IPS-11a (cell line): ENCODE results near the gene CTDSPL2.
"Not testable (repeated sequence)": the region's sequence is repeated elsewhere in the genome, so short reads cannot be mapped to it uniquely, and the experiment has no call there.

ENCODE experiments used
- H3K4me3 ChIP-seq: one replicate; pipeline ENCODE4 v1.5.1; 2013; ENCODE audit warnings: low read depth, low read length, control low read depth

The CTDSPL2 gene

GRCh38 chr15:44537735-44538240 is 110.4 kb downstream of the CTDSPL2 start:
- peak overlapping the region; percentile 88 for H3K4me3 ChIP-seq

GRCh38 chr15:44541282-44541958 is 114.0 kb downstream of the CTDSPL2 start:
- no peak overlapping the region for H3K4me3 ChIP-seq

GRCh38 chr15:44542596-44542995 is 115.2 kb downstream of the CTDSPL2 start:
- no peak overlapping the region for H3K4me3 ChIP-seq

- not testable (repeated sequence) for H3K4me3 ChIP-seq
Measured at GRCh38 chr15:44544745-44545144, 117.3 kb downstream of the CTDSPL2 start.

GRCh38 chr15:44545913-44546802 is 118.7 kb downstream of the CTDSPL2 start:
- H3K4me3 ChIP-seq, result no peak overlapping the region

GRCh38 chr15:44549152-44549551 is 121.7 kb downstream of the CTDSPL2 start:
- H3K4me3 ChIP-seq, result not testable (repeated sequence)

- no peak overlapping the region for H3K4me3 ChIP-seq
Measured at GRCh38 chr15:44550256-44550655, 122.8 kb downstream of the CTDSPL2 start.

- H3K4me3 ChIP-seq, result no peak overlapping the region
Measured at GRCh38 chr15:44550734-44551133, 123.3 kb downstream of the CTDSPL2 start.

- no peak overlapping the region for H3K4me3 ChIP-seq
Measured at GRCh38 chr15:44554934-44555723, 127.7 kb downstream of the CTDSPL2 start.

GRCh38 chr15:44560926-44561325 is 133.5 kb downstream of the CTDSPL2 start:
- H3K4me3 ChIP-seq, result not testable (repeated sequence)

- no peak overlapping the region for H3K4me3 ChIP-seq
Measured at GRCh38 chr15:44565387-44566154, 138.1 kb downstream of the CTDSPL2 start.

GRCh38 chr15:44566155-44566540 is 138.7 kb downstream of the CTDSPL2 start:
- no peak overlapping the region for H3K4me3 ChIP-seq

- no peak overlapping the region for H3K4me3 ChIP-seq
Measured at GRCh38 chr15:44568338-44568737, 140.9 kb downstream of the CTDSPL2 start.

- H3K4me3 ChIP-seq, result no peak overlapping the region
Measured at GRCh38 chr15:44569316-44569715, 141.9 kb downstream of the CTDSPL2 start.

- no peak overlapping the region for H3K4me3 ChIP-seq
Measured at GRCh38 chr15:44570361-44570760, 142.9 kb downstream of the CTDSPL2 start.

GRCh38 chr15:44573386-44573785 is 146.0 kb downstream of the CTDSPL2 start:
- H3K4me3 ChIP-seq, result no peak overlapping the region

- no peak overlapping the region for H3K4me3 ChIP-seq
Measured at GRCh38 chr15:44574734-44575133, 147.3 kb downstream of the CTDSPL2 start.
